Suppressor macrophage treated with lipopolysaccharide for 4 hours (primary cell): ENCODE data around the gene INPP5A.
"Not testable (repeated sequence)": the region's sequence is repeated elsewhere in the genome, so short reads cannot be mapped to it uniquely, and the experiment has no call there.

Experiments used
- DNase-seq: peaks from one replicate; pipeline ENCODE4 v3.0.0-alpha.2; 2020

INPP5A gene

DNA sequence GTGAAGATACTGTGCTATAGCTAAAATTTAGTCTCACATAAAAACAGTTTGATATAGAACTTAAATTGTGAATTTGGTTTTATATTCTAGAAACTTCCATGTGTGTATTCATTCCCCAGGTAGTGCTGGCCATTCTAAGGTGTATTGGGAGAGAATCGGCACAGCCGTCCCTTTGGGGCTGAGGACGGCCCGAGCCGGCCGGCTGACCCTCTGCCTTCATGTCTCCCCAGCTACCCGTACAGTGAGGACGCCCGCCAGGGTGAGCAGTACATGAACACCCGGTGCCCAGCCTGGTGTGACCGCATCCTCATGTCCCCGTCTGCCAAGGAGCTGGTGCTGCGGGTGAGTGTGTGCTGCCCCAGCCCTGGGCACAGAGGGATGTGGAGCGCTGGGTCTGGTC, 239.9 kb downstream of the INPP5A start:
- DNase-seq, result no peak

DNA sequence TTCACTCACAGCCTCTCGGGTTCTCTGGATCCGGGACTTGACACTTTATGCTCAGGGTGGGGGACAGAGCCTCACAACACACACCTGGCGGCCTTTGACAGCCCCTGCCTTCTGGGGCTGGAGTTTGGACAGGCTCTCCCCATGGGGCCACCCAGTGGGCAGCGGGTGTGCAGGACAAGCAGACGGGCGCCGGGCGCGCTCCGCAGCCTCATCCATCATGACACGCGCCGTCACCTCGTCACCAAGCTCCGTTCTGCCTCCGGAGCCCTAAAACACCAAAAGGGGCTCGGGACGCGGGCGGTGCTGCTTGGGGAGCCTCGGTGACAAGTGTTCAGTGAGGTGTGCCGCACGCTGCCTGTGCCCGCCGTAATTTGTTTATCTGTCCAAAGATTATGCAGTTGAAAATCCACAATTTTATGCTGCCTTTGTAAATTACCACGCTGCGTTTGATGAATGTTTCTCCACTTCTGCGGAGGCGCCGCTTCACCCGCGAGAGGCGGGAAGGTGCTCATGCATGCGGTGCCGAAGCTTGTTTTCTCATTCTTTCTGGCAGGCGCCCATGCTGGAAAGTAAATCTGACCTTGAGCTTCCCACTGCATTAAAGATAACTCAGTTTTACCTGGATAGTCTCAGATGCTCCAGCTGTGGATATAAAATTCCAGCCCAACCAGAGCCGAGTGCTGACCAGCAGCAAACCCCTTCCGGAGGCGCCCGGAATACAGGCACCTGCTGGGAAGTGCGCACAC, 242.1 kb downstream of the INPP5A start:
- no peak for DNase-seq

DNA sequence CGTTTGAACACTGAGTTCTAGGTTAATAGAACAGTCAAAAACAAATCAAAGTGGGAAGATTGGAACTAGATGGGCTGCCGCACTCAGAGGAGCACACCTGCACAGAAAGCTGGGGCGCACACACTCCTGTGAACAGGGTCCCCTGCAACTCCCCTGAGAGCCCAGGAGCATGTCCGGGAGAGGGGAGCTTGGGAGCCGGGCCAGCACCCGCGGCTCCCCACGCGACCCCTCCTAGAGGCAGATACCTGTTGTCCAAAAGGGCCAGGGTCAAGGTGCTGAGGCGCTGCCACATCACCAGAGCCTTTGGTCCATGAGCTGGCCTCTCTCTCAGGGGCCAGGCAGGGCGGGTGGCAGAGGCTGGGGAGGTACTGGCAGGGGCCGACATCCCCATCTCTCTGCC, 242.8 kb downstream of the INPP5A start:
- no peak for DNase-seq

DNA sequence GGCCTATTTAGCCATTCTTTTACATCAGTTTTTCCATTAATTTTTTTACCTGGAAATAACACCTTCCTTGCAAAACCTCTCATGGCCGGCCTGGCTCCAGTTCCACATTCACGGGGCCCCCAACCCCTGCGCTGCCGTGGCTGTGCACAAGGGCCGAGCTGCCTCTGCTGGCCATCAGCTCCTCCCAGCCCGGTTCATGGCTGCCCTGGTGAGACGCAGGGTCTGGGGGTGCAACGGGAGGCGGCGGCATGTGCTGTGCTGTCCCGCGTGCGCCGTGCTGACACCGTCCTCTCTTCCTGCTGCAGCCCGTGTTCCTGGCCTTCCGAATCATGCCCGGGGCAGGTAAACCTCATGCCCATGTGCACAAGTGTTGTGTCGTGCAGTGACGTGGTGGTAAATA, 244.0 kb downstream of the INPP5A start:
- DNase-seq, result no peak

DNA sequence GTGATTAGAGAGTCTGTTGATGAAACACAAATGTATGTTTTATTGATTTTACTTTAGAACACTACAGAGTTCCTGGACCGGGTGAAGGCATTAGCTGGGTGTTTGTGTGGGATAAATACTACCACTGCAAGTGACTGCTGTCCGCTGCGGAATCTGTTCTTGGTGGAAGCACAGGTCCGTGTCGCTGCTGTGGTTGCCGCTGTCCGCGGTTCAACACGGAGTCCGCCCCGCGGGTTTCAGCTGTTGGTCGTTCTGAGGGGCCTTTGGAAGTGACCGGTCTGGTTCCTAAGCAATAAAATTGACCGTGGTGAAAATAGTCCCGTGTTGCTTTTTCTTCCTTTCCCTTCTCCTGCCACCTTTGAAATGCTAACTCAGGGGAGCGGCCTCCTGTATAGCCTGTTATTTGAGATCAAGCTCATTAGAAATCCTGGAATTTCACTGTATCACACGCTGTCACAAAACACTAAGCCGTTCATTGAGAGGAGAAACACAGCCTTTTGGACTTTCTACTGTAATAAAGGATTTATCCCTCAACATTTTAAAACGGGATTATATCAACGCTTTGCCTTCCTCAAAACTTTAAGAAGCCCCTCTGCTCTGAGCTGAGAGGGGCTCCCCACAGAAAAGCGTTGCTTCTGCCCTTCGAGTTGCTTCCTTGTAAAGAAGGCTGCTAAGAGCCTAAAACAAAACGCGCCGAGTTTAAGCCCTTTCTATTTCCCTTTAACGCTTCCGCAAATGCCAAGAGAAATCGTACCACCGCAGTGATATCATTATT, 245.8 kb downstream of the INPP5A start:
- DNase-seq, result no peak

DNA sequence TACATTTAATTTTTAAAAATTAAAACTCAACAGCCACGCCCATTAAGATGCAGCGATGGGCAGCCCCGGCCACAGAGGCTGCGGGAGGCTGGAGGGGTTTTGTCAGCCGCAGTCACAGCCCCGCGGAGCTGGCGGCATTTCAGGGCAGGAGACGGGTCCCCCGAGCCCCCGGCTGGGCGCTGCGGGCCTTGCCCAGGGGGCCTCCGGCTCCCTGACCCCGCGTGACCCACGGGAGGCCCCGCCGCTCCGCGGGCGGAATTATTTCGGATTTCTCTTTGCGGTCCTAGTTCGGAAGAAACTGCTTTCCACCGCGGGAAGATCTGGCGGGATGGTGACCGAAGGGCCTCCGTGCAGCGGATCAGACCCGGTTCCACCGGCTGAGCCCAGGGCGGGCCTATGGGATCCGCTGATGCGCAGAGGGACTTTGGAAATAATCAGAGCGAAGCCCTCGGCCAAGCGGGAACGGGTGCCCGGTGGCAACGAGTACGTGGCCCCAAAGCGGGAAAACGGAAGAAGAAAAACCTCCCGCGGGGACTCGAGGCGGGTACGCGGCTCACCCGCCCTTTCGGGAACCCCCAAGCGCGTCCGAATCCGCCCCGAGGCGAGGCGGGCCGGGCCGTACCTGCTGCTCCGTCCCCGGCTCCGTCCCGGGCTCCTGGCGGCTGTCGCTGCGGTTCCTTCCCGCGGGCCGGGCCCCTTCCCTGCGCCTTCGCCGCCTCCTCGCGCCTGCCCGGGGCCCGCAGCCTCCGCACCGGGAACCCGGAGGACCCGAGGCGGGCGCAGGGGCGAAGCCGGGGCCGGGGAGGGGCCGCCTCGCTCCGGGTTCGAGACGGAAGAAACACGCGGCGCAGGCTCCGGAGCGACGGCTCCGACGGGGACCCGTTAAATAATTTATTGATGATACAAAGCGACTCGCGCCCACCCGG, 246.6 kb downstream of the INPP5A start:
- DNase-seq, result no peak

DNA sequence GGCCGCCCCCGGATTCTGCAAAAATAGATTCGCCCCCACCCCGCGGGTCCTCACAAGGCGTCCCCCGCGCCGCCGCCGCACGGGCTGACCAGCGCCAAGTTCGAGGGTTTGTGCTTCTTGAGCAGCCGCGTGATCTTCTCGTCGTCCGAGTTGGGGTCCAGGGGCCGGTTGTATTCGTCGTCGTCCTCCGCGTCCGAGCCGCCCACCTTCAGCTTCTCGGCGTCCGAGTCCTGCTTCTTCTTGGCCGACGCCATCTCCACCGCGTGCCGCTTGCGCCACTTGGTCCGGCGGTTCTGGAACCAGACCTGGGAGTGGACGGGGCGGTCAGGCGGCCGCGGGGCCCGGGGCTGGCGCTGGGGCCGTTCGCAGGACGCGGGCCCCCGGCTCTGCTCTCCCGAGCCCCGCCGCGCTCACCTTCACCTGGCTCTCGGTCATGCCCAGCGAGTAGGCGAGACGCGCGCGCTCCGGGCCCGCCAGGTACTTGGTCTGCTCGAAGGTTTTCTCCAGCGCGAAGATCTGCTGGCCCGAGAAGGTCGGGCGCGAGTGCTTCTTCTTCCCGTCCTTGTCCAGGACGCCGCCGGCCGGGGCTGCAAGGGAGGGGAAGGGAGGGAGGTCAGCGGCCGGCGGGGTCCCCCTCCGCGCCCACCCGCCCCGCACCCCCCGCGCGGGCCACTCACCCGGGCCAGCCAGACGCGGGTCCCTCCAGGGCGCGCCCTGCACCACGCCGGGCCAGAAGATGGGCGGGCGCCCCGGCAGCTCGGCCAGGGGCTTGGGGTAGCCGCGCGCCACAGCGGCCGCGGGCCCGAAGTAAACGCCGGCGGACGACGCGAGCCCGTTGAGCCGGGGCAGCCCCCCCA, 247.5 kb downstream of the INPP5A start:
- no peak for DNase-seq

DNA sequence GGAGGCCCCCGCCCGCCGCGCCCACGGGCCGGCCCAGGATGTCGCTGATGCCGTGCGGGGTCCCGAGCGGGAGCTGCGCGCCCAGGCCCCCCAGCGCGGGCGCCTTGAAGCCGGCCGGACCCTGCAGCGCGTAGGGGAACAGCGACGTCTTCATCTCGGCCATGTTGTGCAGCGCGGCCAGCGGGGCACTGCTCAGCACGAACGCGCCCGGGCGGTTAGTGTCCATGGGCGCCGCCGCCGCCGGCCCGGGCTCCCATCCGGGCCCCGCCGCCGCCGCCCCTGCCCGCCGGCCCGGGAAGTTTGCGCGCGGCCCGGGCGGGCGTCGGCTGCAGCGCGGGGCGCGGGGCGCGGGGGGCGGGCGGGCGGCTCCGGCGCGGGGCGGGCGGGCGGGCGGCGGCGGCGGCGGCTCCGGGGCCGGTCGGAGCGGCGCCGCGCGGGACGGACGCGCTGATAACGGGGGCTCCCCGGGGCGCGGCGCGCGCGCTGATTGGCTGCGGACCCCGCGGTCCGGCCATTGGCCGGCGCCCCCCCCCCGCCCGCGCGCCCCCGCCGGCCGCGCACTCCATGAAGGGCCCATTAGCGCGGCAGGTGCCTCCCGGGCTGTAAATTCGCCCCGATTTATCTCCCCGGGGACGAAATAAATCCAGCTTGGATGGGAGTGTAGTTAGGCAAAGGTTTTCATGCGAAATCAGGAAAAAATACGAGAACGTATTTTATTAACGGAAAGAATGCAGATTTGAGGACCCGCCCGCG, 248.3 kb downstream of the INPP5A start, which contains the start of gene NKX6-2:
Gene NKX6-2, minus strand, starts transcription at position 425 of the 753 bp plus-strand sequence. Its CDS starts 199 bp downstream, at position 226.
- no peak for DNase-seq

DNA sequence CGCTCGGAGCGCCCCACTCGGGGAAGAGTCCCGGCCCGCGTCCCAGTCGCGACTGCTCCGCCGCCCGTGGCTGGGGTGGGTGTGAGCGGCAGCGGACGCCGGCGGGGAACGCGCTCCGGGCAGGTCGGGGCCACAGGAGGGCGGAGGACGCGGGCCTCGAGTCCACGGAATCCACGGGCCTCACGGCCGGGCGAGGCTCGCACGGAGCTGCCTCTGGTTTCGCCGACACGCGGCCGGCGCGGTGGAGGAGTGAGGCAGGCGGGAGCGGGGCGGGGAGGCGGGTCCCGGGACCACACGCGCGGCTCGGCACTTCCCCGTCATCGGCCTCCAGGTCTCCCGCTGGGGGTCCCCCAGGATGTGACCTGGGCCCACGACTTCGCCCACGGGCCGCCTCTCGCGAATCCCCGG, 248.9 kb downstream of the INPP5A start:
- DNase-seq, result no peak

DNA sequence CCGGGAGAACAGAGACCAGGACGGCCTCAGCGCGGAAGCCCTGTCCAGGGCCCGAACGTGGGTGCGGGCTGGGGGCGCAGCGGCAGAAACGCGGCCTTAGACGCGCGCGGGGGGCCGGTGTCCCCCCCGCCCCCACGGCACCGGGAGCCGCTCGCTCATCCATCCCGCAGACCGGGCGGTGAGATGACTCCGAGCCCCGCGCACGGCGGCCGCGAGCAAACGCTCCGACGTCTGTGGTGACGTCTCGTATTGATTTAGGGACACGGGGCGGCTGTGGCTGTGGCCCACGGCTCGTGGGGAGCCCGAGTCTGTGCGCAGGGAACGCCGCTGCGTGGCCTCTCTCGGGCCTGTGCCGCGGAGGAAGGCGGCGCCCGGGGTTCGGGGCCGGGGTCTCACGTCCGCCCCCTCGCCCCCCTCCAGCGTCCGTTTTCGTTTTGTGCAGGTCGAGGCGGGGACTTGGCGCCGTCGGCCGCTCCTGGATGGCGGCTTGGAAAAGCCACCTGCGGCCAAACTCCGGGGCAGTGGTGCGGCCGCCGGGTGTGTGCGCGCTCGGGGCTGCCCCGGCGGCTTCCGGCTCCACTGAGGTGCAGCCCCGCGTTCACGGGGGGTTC, 249.4 kb downstream of the INPP5A start:
- DNase-seq, result no peak

DNA sequence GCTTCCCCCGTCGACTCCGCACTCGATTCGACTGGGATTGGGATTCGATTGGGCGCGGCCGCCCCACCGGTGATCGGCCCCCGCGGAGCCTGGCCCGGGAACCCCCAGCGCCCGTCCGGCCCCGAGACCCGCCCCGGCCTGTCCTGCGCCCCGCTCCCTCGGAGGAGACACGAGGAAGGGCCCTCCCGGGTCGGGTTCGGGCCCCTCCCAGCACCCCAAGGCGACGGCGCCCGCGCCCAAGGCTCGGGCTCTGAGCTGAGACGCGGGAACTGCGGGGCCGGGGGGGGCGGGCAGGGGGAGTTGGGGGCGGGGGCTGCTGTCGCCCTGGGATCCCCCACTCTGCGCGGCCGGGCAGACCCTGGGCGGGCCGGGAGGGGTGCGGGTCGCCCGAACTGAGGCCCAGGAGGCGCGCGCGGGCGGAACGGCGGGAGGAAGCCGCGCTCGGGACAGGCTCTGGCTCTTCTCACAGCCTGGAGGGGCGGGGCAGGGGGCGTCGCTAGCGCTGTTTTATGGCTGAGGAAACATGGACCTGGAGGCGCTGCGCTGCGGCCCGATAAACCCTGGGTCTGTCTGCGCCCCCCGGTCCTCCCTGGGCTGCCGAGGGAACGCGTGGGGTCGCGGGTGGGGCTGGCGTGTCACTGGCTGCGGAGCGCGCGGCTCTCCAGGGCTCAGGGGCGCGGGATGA, 250.1 kb downstream of the INPP5A start:
- no peak for DNase-seq

DNA sequence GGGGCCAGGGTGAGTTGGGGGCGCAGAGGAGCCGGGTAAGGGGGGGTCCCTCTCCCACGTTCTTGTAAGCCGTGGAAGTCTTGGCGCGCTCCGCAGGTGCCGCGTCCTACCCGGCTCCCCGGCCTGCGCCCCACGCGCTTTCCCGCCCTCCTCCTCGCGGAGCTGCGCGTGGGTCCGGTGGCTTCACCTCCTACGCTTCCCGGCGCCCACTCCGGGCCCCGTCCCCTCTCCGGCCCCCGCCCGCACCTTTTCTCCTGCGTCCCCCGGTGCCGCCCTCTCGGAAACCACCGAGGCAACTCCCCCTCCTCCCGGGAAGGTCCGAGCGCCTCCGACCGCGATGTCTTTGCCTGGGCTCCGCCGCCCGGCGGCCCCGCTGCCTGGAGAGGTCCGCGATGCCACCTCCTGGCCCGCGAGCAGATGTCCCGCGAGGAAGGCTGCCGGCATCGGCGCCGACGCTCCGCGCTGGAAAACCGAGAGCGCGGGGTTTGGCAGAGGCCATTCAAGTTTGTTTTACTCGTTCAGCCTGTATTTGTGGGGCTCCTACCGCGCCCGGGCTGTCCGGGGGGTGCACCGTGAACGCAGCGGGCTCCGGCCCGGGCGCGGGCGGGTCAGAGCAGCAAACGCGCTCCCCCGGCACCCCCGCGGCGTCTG, 250.7 kb downstream of the INPP5A start:
- peak; percentile 23 for DNase-seq

DNA sequence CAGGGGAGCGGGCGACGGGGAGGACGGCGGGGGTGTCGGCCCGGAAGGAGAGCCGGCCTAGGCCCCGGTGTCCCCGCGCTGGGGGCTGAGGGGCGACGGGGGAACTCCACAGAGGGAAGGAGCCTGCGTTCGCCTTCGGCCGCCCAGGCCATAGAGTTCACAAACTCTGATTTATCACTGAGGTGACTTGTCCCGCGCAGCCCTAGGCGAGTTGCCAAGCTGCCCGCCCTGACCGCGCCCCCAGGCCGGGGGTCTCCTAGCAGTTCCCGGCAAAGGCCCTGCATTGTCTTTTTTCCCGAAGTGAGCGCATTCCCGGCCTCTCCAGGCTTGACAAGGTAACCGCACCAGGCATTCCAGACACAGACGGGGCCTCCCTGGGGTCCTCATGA, 251.2 kb downstream of the INPP5A start:
- DNase-seq, result no peak

DNA sequence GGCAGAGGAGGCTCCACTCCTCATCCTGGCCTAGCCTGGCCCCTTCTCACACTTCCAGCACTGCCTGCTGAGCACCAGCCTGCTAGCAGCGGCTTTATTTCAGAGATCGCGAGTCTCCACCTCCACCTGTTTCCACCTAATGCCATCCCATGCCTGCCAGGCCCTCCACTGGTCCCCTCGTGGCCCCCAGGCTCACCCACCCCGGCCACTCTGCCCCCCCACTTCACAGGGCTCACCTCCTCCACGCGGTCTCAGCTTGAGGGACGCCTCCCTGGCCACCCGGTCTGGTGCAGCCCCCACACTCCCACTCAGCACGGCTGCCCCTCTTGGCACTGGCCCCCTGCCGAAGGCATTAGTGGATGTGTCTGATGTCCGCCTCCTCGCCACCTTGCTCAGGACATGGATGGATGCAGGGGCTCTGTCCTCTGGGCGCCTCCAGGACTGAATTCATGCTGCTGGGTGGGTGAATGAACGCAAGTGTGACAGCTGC, 252.1 kb downstream of the INPP5A start:
- no peak for DNase-seq

DNA sequence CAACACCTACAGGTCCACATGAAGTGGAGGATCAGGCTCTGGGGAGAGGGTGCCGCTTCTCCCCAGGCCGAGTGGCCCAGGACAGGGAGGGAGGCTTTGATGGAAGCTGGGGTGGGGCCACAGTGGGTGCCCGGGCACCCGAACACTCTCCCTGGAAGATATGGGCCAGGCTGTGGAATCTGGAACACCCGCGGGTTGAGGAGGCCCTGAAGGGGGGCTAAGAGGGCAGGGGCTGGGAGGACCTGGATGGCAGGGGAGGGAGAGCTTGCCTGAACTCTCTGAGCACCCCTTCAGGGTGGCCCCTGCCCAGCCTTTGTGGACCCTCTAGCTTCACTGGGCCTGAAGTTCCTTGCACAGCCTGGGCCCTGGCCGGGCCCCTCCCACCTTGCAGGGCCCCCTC, 252.9 kb downstream of the INPP5A start:
- no peak for DNase-seq

DNA sequence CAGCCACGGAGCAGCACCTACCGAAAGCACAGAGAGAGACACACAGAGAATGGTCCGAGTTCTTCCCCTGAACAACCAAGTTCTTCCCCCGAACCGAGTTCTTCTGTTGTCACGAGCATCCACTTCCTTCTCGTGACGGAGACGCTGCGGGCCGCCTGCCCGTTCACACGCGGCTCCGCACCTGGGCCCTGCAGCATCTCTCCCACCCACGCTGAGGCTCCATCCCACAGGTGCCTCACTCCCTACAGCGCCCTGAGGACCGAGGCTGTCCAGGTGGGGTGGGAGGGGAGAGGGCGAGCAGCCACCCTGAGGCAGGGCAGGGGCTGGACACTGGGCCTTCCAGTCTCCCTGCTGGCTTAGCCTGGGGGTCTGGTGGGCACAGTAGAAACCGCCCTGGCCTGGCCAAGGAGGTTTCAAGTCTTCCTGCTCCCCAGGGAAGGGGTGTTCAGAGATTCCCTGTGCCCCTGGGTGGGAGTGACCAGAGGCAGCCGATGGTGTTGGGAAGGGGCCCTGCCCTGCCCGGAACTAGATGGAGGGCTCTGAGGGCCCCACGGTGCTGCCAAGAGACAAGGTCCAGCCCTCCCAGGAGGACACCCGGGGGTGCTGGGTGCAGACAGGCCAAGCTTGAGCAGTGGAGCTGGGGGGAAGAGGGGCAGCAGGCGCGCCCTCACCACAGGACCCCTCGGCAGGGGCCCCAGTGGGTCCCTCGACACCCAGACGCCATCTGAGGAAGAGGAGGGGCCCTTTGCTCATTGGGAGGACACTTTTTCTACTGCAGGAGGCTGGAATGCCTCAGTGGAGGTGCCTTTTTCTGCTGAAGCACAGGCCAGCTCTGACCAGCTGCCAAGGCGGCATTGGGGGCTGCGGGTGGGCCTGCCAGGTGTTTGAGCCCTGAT, 253.6 kb downstream of the INPP5A start:
- no peak for DNase-seq

DNA sequence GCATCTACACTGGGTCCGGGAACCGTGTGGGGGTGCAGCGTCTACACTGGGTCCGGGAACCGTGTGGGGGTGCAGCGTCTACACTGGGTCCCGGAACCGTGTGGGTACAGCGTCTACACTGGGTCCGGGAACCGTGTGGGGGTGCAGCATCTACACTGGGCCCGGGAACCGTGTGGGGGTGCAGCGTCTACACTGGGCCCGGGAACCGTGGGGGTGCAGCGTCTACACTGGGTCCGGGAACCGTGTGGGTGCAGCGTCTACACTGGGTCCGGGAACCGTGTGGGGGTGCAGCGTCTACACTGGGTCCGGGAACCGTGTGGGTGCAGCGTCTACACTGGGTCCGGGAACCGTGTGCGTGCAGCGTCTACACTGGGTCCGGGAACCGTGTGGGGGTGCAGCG, 254.5 kb downstream of the INPP5A start:
- not testable (repeated sequence) for DNase-seq

DNA sequence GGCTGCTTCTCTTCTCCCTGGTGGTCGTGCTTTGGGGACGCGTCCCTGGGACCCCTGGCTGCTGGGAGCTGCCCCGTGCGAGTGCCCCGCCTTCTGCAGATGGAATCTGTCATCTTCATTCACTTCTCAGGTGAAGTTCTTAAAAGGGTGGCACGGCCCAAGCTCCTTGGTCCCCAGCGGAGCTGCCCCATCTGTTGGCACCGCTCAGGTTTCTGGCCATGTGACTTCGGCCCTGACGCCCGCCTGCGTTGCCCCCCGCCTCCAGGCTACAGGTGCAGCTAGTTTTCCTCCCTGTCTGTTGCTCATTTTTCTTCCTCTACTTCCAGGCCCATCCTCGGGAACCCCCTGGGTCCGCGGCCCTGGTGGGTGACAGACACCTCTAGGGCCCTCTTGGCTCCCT, 255.2 kb downstream of the INPP5A start:
- no peak for DNase-seq

DNA sequence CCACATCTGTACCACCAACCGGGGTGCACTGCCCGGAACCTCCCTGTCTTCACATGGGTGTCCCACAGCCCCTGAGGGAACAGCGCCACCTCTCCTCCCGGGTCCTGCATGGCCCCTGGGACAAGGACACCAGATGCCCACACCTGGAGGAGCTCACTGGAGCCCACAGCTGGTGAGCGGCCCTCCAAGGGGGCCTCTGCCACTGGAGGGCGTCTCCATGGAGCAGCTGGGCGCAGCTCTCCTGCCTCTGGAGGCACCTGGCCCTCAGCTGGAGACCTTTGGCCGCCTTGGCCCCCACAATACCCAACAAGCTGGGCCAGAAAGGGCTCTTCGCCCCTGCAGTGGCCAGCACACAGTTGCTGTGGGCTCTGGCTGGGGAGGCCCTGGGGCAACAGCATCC, 255.6 kb downstream of the INPP5A start:
- DNase-seq, result no peak
